Thymus (tissue), 11 donors: Measurements from ENCODE around the gene ENG. TPM values are rescaled to one million over a fixed set of nuclear protein-coding genes. Genes with fewer than 3 reads are reported as not detected.
"Not testable (repeated sequence)": the region's sequence is repeated elsewhere in the genome, so short reads cannot be mapped to it uniquely, and the experiment has no call there.

Experiments used
- DNase-seq, 9 donors: peaks; one replicate each; pipeline ENCODE4 v3.0.0-alpha.2; 2013; ENCODE audit warnings: low spot score in 9 of 9, low read depth in 6 of 9, missing footprints in 1 of 9
- H3K27ac ChIP-seq, 2 donors: one replicate each; pipeline ENCODE4 v1.5.1; 2013; ENCODE audit warnings: control low read depth in 1 of 2, low read depth in 1 of 2, low read length in 1 of 2, mild to moderate bottlenecking in 1 of 2, moderate library complexity in 1 of 2
- H3K27me3 ChIP-seq, 2 donors: one replicate each; pipeline ENCODE4 v1.5.1; 2013; ENCODE audit warnings: low read length in 1 of 2; ENCODE audit not compliant: control insufficient read depth in 2 of 2, insufficient read depth in 1 of 2
- H3K36me3 ChIP-seq, 2 donors: one replicate each; pipeline ENCODE4 v1.5.1; 2013; ENCODE audit warnings: low read length in 1 of 2, mild to moderate bottlenecking in 1 of 2, moderate library complexity in 1 of 2; ENCODE audit not compliant: control insufficient read depth in 2 of 2, insufficient read depth in 2 of 2
- H3K4me1 ChIP-seq, 2 donors: one replicate each; pipeline ENCODE4 v1.5.1; 2013; ENCODE audit warnings: low read length in 2 of 2; ENCODE audit not compliant: control insufficient read depth in 2 of 2, insufficient read depth in 2 of 2
- H3K4me3 ChIP-seq, 2 donors: one replicate each; pipeline ENCODE4 v1.5.1; 2013; ENCODE audit warnings: low read length in 2 of 2, control low read depth in 1 of 2, mild to moderate bottlenecking in 1 of 2
- H3K9me3 ChIP-seq, 2 donors: one replicate each; pipeline ENCODE4 v1.5.1; 2013; ENCODE audit warnings: low read length in 1 of 2, mild to moderate bottlenecking in 1 of 2; ENCODE audit not compliant: control insufficient read depth in 2 of 2, insufficient read depth in 1 of 2
- WGBS: extraction: QIAGEN DNeasy Blood & Tissue Kit; methylation state at CpG from one replicate; pipeline ENCODE4 v1.1.7; 2013; 5-methylcytosine and 5-hydroxymethylcytosine counted together
- polyA plus RNA-seq: library from polyadenylated mRNA; stranded (reverse); fragments of 200-250 nt; gene quantifications from one replicate; pipeline ENCODE4 v1.2.3, GENCODE V29; 2013
- total RNA-seq: library from RNA; stranded (reverse); fragments of 120-200 nt; gene quantifications from one replicate; pipeline ENCODE4 v1.2.4, GENCODE V29; 2013
- donor health status: healthy.

The ENG gene
- total and polyA plus RNA-seq, 2 donors: 1.7 to 48.2 TPM

DNA sequence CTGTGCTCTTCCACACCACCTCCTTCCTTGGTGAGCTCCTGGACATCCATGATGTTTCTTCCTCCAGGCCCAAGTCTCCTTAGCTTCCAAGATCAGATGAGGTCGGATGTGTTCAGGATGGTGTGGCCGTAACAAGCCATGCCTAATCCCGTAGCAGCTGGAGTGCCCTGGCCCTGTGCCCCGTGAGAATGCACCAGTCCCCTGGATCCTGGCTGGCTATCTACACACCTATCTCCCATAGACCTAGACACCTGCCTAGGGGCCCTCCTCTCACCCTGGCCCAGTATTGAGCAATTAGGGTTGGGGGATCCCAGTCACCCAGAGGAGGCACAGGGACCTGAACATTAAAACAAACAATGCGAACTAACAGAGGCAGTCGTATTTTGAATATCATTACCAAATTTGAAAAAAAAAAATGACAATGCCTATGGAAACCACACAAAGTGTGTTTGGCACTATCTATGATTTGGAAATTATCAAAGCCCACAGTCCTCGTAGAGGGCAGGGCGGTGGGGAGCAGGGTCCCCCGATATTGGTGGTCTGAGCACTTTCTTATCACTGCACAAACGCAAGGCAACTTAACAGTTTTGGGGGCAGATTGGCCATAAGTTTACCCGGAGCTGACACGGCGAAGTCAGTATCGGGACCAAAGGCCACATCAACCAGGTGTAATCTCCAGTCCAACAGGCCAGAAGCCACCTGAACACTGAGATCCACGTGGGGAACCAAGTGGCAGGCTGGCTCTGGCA is 13.2 kb downstream of the ENG start:
- 96% methylated on average over 15 of the region's 15 CpGs for WGBS
- Histone ChIP-seq H3K27ac (no peak overlapping the region), H3K27me3 (no peaks in the 10 kb centered on the region), H3K4me3 (no peak overlapping the region), H3K9me3 (peaks cover 0 to 4% of the 10 kb centered on the region in 2 donors), H3K36me3 (peaks cover 0 to 3% of the 10 kb centered on the region in 2 donors), H3K4me1 (peaks cover 0 to 4% of the 10 kb centered on the region in 2 donors)
- DNase-seq: no peak

- H3K4me1 ChIP-seq: peaks cover 0 to 12% of the 10 kb centered on the region in 2 donors
- WGBS: 86% methylated on average over 18 of the region's 18 CpGs
Observed at GRCh38 chr9:127838375-127839078, 15.9 kb downstream of the ENG start.

GRCh38 chr9:127837346-127837745 is 17.1 kb downstream of the ENG start:
- peaks cover 0 to 3% of the 10 kb centered on the region in 2 donors for H3K27me3 ChIP-seq
- peaks cover 0 to 4% of the 10 kb centered on the region in 2 donors for H3K9me3 ChIP-seq
- H3K27ac ChIP-seq: no peak overlapping the region
- no peak for DNase-seq
- WGBS: 82% methylated on average over 4 of the region's 4 CpGs
- no peak overlapping the region for H3K4me3 ChIP-seq
- H3K4me1 ChIP-seq: peaks cover 0 to 14% of the 10 kb centered on the region in 2 donors
- H3K36me3 ChIP-seq: peaks cover 0 to 3% of the 10 kb centered on the region in 2 donors

More at GRCh38 chr9:127838375-127839078, 15.9 kb downstream of the ENG start:
- Histone ChIP-seq H3K9me3 (peaks cover 0 to 4% of the 10 kb centered on the region in 2 donors), H3K4me3 (no peak overlapping the region), H3K36me3 (peaks cover 0 to 3% of the 10 kb centered on the region in 2 donors), H3K27ac (peak overlapping the region in 1 of 2 donors; percentile 62), H3K27me3 (peaks cover 0 to 3% of the 10 kb centered on the region in 2 donors)
- DNase-seq: no peak

DNA sequence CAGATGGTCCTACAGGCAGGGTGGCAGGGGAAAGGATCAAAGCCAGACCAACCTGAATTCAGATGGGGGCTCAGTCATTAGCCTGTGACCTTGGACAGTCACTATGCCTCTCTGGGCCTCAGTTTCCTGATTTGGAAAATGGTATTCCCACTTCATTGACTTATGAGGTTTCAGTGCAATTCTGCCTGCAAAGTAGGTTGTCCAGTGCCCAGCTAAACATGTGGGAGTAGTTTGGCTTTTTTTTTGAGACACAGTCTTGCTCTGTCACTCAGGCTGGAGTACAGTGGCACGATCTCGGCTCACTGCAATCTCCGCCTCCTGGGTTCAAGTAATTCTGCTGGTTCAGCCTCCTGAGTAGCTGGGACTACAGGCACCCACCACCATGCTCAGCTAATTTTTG is 17.9 kb downstream of the ENG start:
- not testable (repeated sequence) for DNase-seq, H3K36me3 ChIP-seq, H3K4me3 ChIP-seq, H3K9me3 ChIP-seq, H3K27me3 ChIP-seq
- WGBS: 97% methylated on average over 3 of the region's 3 CpGs
- peak overlapping the region in 1 of 2 donors; percentile 15 for H3K27ac ChIP-seq
- H3K4me1 ChIP-seq: peaks cover 0 to 17% of the 10 kb centered on the region in 2 donors

DNA sequence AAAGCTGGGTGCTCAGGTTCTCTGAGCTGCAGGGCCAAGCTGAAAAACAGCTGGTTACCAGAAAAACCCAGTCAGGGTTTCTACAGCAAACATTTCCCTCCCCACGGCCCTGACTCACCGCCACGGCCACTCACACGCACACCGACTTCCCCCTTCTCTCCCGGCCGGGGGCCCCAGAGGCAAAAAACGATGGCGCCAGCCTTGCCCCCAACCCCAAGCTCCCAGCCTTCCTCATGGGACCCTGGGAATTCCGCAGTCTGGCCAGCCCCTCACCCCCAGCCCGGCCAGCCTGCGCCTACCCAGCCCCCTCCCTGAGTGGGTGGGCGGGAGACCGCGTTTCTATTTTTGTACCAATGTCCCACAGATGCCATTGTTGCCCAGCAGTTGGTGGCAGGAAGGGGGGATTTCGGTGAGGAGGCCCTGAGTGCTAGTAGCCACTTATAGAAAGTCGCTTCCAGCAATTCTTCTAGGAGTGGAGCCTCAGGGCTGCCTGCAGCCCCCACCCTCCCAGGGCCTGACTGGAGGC is 18.4 kb downstream of the ENG start:
- Histone ChIP-seq H3K4me1 (peaks cover 0 to 17% of the 10 kb centered on the region in 2 donors), H3K4me3 (no peak overlapping the region), H3K9me3 (peaks cover 0 to 2% of the 10 kb centered on the region in 2 donors), H3K36me3 (peaks cover 0 to 3% of the 10 kb centered on the region in 2 donors), H3K27ac (peak overlapping the region in 1 of 2 donors; percentile 53), H3K27me3 (peaks cover 0 to 3% of the 10 kb centered on the region in 2 donors)
- DNase-seq: no peak
- 52% methylated on average over 17 of the region's 17 CpGs for WGBS

DNA sequence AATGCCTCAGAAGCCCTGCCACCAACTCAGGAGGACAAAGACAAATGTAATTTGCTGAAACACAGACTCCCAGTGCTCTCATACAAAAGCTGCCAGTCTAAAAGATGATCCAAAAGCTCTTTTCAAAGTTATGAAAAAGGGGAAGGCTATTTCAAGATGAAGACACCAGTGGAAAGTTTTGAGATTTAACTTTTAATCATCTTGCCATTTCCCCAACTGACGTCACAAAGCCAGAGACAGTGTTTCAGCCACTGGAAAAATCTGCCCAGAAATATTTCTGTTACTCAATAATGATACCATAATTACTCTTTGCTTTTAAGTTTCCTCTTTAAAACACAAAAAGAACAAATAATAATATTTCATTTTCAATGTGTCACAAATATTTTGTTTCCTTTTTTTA is 20.9 kb downstream of the ENG start:
- DNase-seq: no peak
- H3K27ac ChIP-seq: no peak overlapping the region
- 90% methylated on average over 1 of the region's 1 CpG for WGBS

DNA sequence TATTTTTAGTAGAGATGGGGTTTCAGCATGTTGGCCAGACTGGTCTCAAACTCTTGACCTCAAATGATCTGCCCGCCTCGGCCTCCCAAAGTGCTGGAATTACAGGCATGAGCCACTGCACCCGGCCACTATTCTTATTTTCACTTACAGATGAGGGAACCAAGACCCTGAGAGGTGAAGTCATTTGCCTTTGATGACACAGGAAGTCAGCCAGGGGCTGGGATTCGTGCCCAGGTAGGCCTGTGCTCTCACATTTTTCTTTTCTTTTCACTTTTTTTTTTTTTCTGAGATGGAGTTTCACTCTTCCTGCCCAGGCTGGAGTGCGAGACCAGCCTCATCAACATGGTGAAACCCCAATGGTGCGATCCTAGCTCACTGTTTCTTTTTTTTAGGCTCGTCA is 22.2 kb downstream of the ENG start:
- Histone ChIP-seq H3K27me3 (peaks cover 0 to 9% of the 10 kb centered on the region in 2 donors), H3K36me3 (no peaks in the 10 kb centered on the region), H3K4me3 (no peak overlapping the region), H3K4me1 (peaks cover 0 to 13% of the 10 kb centered on the region in 2 donors), H3K27ac (no peak overlapping the region), H3K9me3 (no peaks in the 10 kb centered on the region)
- DNase-seq: peak in 1 of 9 donors; percentile 42
- WGBS: 76% methylated on average over 7 of the region's 7 CpGs

More for the DNA sequence above, 20.9 kb downstream of the ENG start:
- H3K4me3 ChIP-seq: no peak overlapping the region
- peaks cover 0 to 7% of the 10 kb centered on the region in 2 donors for H3K27me3 ChIP-seq
- peaks cover 0 to 17% of the 10 kb centered on the region in 2 donors for H3K4me1 ChIP-seq
- peaks cover 0 to 3% of the 10 kb centered on the region in 2 donors for H3K36me3 ChIP-seq
- no peaks in the 10 kb centered on the region for H3K9me3 ChIP-seq

- H3K27ac ChIP-seq: no peak overlapping the region
- H3K4me3 ChIP-seq: no peak overlapping the region
- no peak for DNase-seq
- peaks cover 0 to 3% of the 10 kb centered on the region in 2 donors for H3K9me3 ChIP-seq
- H3K4me1 ChIP-seq: peaks cover 0 to 5% of the 10 kb centered on the region in 2 donors
- peaks cover 0 to 10% of the 10 kb centered on the region in 2 donors for H3K36me3 ChIP-seq
- WGBS: 97% methylated on average over 6 of the region's 6 CpGs
- peaks cover 0 to 6% of the 10 kb centered on the region in 2 donors for H3K27me3 ChIP-seq
Observed at GRCh38 chr9:127829205-127829906, 25.1 kb downstream of the ENG start.
